GM12892 (cell line): Measurements from ENCODE around the gene LRRC8C.

ENCODE experiments used
- POLR2A ChIP-seq: IDR thresholded peaks from 2 replicates; pipeline ENCODE4 v1.6.1; 2011; ENCODE audit warnings: low read depth, low read length, control low read depth
- POLR2AphosphoS5 ChIP-seq: IDR thresholded peaks from 2 replicates; pipeline ENCODE4 v1.6.1; 2011; ENCODE audit warnings: low read depth, low read length, control low read depth

- TF ChIP-seq POLR2AphosphoS5: no peak
- no peak for TF ChIP-seq POLR2A
Observed at GRCh38 chr1:89759036-89759435, 126.1 kb downstream of the LRRC8C start.
